H1 (cell line): ENCODE results near the gene ZFAND6. TPM values are rescaled to one million over a fixed set of nuclear protein-coding genes. Genes with fewer than 3 reads are reported as not detected.

Experiments used
- CEBPB ChIP-seq: IDR thresholded peaks from 2 replicates; pipeline ENCODE4 v1.6.1; 2012; ENCODE audit warnings: low read depth, low read length
- HDAC2 ChIP-seq, 2 experiments: fragments of 300-600 bp in 1 of 2; sonication (generic) in 1 of 2; IDR thresholded peaks; 2 replicates each; pipeline ENCODE4 v1.6.1; 2011 to 2012; ENCODE audit warnings: low read depth in 2 of 2, low read length in 2 of 2, mild to moderate bottlenecking in 2 of 2, moderate library complexity in 2 of 2, borderline replicate concordance in 1 of 2, inconsistent platforms in 1 of 2
- HDAC6 ChIP-seq: IDR thresholded peaks from one replicate; pipeline ENCODE4 v1.7.1; 2012; ENCODE audit warnings: low read depth, mild to moderate bottlenecking, inconsistent platforms, low read length, moderate library complexity
- JUN ChIP-seq: IDR thresholded peaks from 2 replicates; pipeline ENCODE4 v1.6.1; 2011; ENCODE audit warnings: low read depth, mild to moderate bottlenecking, improper control_type of control experiment, low read length
- RFX5 ChIP-seq: IDR thresholded peaks from 2 replicates; pipeline ENCODE4 v1.6.1; 2011; ENCODE audit warnings: low read depth, low read length, improper control_type of control experiment, borderline replicate concordance
- SIN3A ChIP-seq, 2 experiments: IDR thresholded peaks in 1 of 2; conservative IDR thresholded peaks in 1 of 2; 2 replicates each; pipeline ENCODE4 v1.6.1; 2011 to 2012; ENCODE audit warnings: low read length in 2 of 2, improper control_type of control experiment in 1 of 2, low read depth in 1 of 2, mild to moderate bottlenecking in 1 of 2
- SIRT6 ChIP-seq: IDR thresholded peaks from one replicate; pipeline ENCODE4 v1.7.1; 2012; ENCODE audit warnings: low read length, inconsistent platforms
- SP2 ChIP-seq: IDR thresholded peaks from 2 replicates; pipeline ENCODE4 v1.6.1; 2012; ENCODE audit warnings: mild to moderate bottlenecking, low read length, inconsistent platforms
- TBP ChIP-seq: IDR thresholded peaks from 2 replicates; pipeline ENCODE4 v1.6.1; 2011; ENCODE audit warnings: low read depth, low read length, improper control_type of control experiment
- polyA plus RNA-seq, 7 experiments: library from polyadenylated mRNA; depleted of rRNA in 3 of 7; stranded (reverse) in 5 of 7; unstranded in 2 of 7; fragments of >200 nt in 5 of 7; fragments of 200-250 nt in 2 of 7; gene quantifications; 1 replicate in 5 of 7; 2 replicates in 1 of 7; 4 replicates in 1 of 7; pipeline versions ENCODE4 v1.2.1 to v1.2.3, GENCODE V29; 2011 to 2013; ENCODE audit warnings: missing spikeins in 2 of 7, mixed read lengths in 2 of 7
- total RNA-seq: library from RNA; stranded (reverse); fragmentation: NEBNext Ultra II Directional; extraction: Animal tissue kit (Norgen Biotek cat#: 25700); gene quantifications from 2 replicates; pipeline ENCODE4 v1.2.1, GENCODE V29; 2021
- TF ChIP-seq, protein P1 (sequence below): fragments of 300-600 bp; sonication (generic); IDR thresholded peaks from 2 replicates; pipeline ENCODE4 v1.7.1; 2012; ENCODE audit warnings: low read length, moderate library complexity, mild to moderate bottlenecking, inconsistent platforms; ENCODE audit not compliant: insufficient replicate concordance
- TF ChIP-seq, protein P2 (sequence below): IDR thresholded peaks from 2 replicates; pipeline ENCODE4 v1.6.1; 2011; ENCODE audit warnings: low read length, improper control_type of control experiment

The ZFAND6 gene
- total and polyA plus RNA-seq, 2 of the 8 experiments (the other 6 are each of a cell fraction or from before 2014, with no cell fraction given) = 136 to 237 TPM

GRCh38 chr15:80159301-80159700 lies 99.8 kb downstream of the ZFAND6 start (continued):
- TF ChIP-seq, protein P1, sequence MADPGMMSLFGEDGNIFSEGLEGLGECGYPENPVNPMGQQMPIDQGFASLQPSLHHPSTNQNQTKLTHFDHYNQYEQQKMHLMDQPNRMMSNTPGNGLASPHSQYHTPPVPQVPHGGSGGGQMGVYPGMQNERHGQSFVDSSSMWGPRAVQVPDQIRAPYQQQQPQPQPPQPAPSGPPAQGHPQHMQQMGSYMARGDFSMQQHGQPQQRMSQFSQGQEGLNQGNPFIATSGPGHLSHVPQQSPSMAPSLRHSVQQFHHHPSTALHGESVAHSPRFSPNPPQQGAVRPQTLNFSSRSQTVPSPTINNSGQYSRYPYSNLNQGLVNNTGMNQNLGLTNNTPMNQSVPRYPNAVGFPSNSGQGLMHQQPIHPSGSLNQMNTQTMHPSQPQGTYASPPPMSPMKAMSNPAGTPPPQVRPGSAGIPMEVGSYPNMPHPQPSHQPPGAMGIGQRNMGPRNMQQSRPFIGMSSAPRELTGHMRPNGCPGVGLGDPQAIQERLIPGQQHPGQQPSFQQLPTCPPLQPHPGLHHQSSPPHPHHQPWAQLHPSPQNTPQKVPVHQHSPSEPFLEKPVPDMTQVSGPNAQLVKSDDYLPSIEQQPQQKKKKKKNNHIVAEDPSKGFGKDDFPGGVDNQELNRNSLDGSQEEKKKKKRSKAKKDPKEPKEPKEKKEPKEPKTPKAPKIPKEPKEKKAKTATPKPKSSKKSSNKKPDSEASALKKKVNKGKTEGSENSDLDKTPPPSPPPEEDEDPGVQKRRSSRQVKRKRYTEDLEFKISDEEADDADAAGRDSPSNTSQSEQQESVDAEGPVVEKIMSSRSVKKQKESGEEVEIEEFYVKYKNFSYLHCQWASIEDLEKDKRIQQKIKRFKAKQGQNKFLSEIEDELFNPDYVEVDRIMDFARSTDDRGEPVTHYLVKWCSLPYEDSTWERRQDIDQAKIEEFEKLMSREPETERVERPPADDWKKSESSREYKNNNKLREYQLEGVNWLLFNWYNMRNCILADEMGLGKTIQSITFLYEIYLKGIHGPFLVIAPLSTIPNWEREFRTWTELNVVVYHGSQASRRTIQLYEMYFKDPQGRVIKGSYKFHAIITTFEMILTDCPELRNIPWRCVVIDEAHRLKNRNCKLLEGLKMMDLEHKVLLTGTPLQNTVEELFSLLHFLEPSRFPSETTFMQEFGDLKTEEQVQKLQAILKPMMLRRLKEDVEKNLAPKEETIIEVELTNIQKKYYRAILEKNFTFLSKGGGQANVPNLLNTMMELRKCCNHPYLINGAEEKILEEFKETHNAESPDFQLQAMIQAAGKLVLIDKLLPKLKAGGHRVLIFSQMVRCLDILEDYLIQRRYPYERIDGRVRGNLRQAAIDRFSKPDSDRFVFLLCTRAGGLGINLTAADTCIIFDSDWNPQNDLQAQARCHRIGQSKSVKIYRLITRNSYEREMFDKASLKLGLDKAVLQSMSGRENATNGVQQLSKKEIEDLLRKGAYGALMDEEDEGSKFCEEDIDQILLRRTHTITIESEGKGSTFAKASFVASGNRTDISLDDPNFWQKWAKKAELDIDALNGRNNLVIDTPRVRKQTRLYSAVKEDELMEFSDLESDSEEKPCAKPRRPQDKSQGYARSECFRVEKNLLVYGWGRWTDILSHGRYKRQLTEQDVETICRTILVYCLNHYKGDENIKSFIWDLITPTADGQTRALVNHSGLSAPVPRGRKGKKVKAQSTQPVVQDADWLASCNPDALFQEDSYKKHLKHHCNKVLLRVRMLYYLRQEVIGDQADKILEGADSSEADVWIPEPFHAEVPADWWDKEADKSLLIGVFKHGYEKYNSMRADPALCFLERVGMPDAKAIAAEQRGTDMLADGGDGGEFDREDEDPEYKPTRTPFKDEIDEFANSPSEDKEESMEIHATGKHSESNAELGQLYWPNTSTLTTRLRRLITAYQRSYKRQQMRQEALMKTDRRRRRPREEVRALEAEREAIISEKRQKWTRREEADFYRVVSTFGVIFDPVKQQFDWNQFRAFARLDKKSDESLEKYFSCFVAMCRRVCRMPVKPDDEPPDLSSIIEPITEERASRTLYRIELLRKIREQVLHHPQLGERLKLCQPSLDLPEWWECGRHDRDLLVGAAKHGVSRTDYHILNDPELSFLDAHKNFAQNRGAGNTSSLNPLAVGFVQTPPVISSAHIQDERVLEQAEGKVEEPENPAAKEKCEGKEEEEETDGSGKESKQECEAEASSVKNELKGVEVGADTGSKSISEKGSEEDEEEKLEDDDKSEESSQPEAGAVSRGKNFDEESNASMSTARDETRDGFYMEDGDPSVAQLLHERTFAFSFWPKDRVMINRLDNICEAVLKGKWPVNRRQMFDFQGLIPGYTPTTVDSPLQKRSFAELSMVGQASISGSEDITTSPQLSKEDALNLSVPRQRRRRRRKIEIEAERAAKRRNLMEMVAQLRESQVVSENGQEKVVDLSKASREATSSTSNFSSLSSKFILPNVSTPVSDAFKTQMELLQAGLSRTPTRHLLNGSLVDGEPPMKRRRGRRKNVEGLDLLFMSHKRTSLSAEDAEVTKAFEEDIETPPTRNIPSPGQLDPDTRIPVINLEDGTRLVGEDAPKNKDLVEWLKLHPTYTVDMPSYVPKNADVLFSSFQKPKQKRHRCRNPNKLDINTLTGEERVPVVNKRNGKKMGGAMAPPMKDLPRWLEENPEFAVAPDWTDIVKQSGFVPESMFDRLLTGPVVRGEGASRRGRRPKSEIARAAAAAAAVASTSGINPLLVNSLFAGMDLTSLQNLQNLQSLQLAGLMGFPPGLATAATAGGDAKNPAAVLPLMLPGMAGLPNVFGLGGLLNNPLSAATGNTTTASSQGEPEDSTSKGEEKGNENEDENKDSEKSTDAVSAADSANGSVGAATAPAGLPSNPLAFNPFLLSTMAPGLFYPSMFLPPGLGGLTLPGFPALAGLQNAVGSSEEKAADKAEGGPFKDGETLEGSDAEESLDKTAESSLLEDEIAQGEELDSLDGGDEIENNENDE = no peak
- TF ChIP-seq TBP (no peak), HDAC2 (IDR thresholded peaks at IDR 0.05; ENCODE audit: borderline replicate concordance in 1 of 2, low read depth in 2 of 2, low read length in 2 of 2) (no peak), SIN3A (conservative IDR thresholded peaks at IDR 0.05 in 1 of 2, IDR thresholded peaks at IDR 0.05 in 1 of 2; ENCODE audit: low read depth in 1 of 2, low read length in 2 of 2) (no peak), CEBPB (no peak), HDAC6 (no peak), SP2 (no peak), SIRT6 (no peak), JUN (no peak), RFX5 (no peak)
- TF ChIP-seq, protein P2, sequence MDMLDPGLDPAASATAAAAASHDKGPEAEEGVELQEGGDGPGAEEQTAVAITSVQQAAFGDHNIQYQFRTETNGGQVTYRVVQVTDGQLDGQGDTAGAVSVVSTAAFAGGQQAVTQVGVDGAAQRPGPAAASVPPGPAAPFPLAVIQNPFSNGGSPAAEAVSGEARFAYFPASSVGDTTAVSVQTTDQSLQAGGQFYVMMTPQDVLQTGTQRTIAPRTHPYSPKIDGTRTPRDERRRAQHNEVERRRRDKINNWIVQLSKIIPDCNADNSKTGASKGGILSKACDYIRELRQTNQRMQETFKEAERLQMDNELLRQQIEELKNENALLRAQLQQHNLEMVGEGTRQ = no peak
